HEK293 (cell line): Measurements from ENCODE around the gene RFTN1.
A peak's percentile ranks its signal among the peaks of the same experiment; 100 is the strongest.

ENCODE experiments used
- EGR2 ChIP-seq: fragments of 450-650 bp; formaldehyde crosslinking; IDR thresholded peaks from 2 replicates; pipeline ENCODE4 v1.5.1; 2016; ENCODE audit warnings: low read depth, missing biosample characterization, missing genetic modification characterization
- GLIS1 ChIP-seq: fragments of 450-650 bp; formaldehyde crosslinking; IDR thresholded peaks from 2 replicates; pipeline ENCODE4 v1.5.1; 2016; ENCODE audit warnings: missing biosample characterization, missing genetic modification characterization
- GLIS2 ChIP-seq: fragments of 450-650 bp; formaldehyde crosslinking; IDR thresholded peaks from 2 replicates; pipeline ENCODE4 v1.5.1; 2016; ENCODE audit warnings: missing biosample characterization, missing genetic modification characterization
- KLF17 ChIP-seq: fragments of 450-650 bp; formaldehyde crosslinking; IDR thresholded peaks from 2 replicates; pipeline ENCODE4 v1.5.1; 2016; ENCODE audit warnings: missing biosample characterization, missing genetic modification characterization
- OVOL3 ChIP-seq: fragments of 450-650 bp; formaldehyde crosslinking; IDR thresholded peaks from 2 replicates; pipeline ENCODE4 v1.5.1; 2016; ENCODE audit warnings: missing biosample characterization, missing genetic modification characterization
- PRDM4 ChIP-seq: fragments of 450-650 bp; formaldehyde crosslinking; IDR thresholded peaks from 2 replicates; pipeline ENCODE4 v1.5.1; 2017; ENCODE audit warnings: missing biosample characterization, missing genetic modification characterization
- REPIN1 ChIP-seq: fragments of 450-650 bp; formaldehyde crosslinking; IDR thresholded peaks from 2 replicates; pipeline ENCODE4 v1.5.1; 2017; ENCODE audit warnings: missing biosample characterization, missing genetic modification characterization, low read depth
- SCRT2 ChIP-seq: fragments of 450-650 bp; formaldehyde crosslinking; IDR thresholded peaks from 2 replicates; pipeline ENCODE4 v1.5.1; 2016; ENCODE audit warnings: missing biosample characterization, missing genetic modification characterization
- SETDB1 ChIP-seq: IDR thresholded peaks from one replicate; pipeline ENCODE4 v1.6.1; 2017; ENCODE audit warnings: mild to moderate bottlenecking, low read length, moderate library complexity, mixed read lengths; ENCODE audit not compliant: insufficient read length
- SP2 ChIP-seq: fragments of 450-650 bp; formaldehyde crosslinking; IDR thresholded peaks from 2 replicates; pipeline ENCODE4 v1.5.1; 2016; ENCODE audit warnings: missing biosample characterization, missing genetic modification characterization
- TRIM28 ChIP-seq: IDR thresholded peaks from 2 replicates; pipeline ENCODE4 v1.6.1; 2011; ENCODE audit warnings: low read length, control low read depth, borderline replicate concordance
- WT1 ChIP-seq: fragments of 450-650 bp; formaldehyde crosslinking; IDR thresholded peaks from 2 replicates; pipeline ENCODE4 v1.5.1; 2016; ENCODE audit warnings: missing biosample characterization, missing genetic modification characterization
- YY1 ChIP-seq: fragments of 450-650 bp; formaldehyde crosslinking; IDR thresholded peaks from 2 replicates; pipeline ENCODE4 v1.5.1; 2018; ENCODE audit warnings: missing biosample characterization, missing genetic modification characterization
- ZBTB17 ChIP-seq: fragments of 450-650 bp; formaldehyde crosslinking; IDR thresholded peaks from 2 replicates; pipeline ENCODE4 v1.5.1; 2016; ENCODE audit warnings: missing biosample characterization, missing genetic modification characterization
- ZBTB44 ChIP-seq: fragments of 450-650 bp; IDR thresholded peaks from 2 replicates; pipeline ENCODE4 v1.5.1; 2018; ENCODE audit warnings: missing biosample characterization, mild to moderate bottlenecking, missing genetic modification characterization
- ZFHX2 ChIP-seq: fragments of 450-650 bp; formaldehyde crosslinking; conservative IDR thresholded peaks from 2 replicates; pipeline ENCODE4 v1.5.1; 2016; ENCODE audit warnings: missing biosample characterization, missing genetic modification characterization
- ZNF10 ChIP-seq: fragments of 450-650 bp; formaldehyde crosslinking; IDR thresholded peaks from 2 replicates; pipeline ENCODE4 v1.5.1; 2017; ENCODE audit warnings: missing biosample characterization, missing genetic modification characterization
- ZNF114 ChIP-seq: fragments of 450-650 bp; formaldehyde crosslinking; IDR thresholded peaks from 2 replicates; pipeline ENCODE4 v1.5.0; 2017; ENCODE audit warnings: missing biosample characterization, missing genetic modification characterization
- ZNF140 ChIP-seq: fragments of 450-650 bp; formaldehyde crosslinking; IDR thresholded peaks from 2 replicates; pipeline ENCODE4 v1.5.1; 2016; ENCODE audit warnings: missing biosample characterization, missing genetic modification characterization
- ZNF157 ChIP-seq: fragments of 450-650 bp; formaldehyde crosslinking; IDR thresholded peaks from 2 replicates; pipeline ENCODE4 v1.5.1; 2016; ENCODE audit warnings: missing biosample characterization, missing genetic modification characterization
- ZNF169 ChIP-seq: fragments of 450-650 bp; formaldehyde crosslinking; IDR thresholded peaks from 2 replicates; pipeline ENCODE4 v1.5.1; 2016; ENCODE audit warnings: missing biosample characterization, missing genetic modification characterization
- ZNF221 ChIP-seq: fragments of 450-650 bp; formaldehyde crosslinking; IDR thresholded peaks from 2 replicates; pipeline ENCODE4 v1.5.1; 2017; ENCODE audit warnings: missing biosample characterization, missing genetic modification characterization, borderline replicate concordance
- ZNF239 ChIP-seq: fragments of 450-650 bp; formaldehyde crosslinking; IDR thresholded peaks from 2 replicates; pipeline ENCODE4 v1.5.1; 2016; ENCODE audit warnings: missing biosample characterization, missing genetic modification characterization
- ZNF324 ChIP-seq: fragments of 450-650 bp; formaldehyde crosslinking; IDR thresholded peaks from 2 replicates; pipeline ENCODE4 v1.5.1; 2016; ENCODE audit warnings: missing biosample characterization, missing genetic modification characterization
- ZNF335 ChIP-seq: fragments of 450-650 bp; formaldehyde crosslinking; conservative IDR thresholded peaks from 2 replicates; pipeline ENCODE4 v1.5.1; 2016; ENCODE audit warnings: missing biosample characterization, missing genetic modification characterization
- ZNF350 ChIP-seq: fragments of 450-650 bp; formaldehyde crosslinking; IDR thresholded peaks from 2 replicates; pipeline ENCODE4 v1.5.0; 2017; ENCODE audit warnings: missing biosample characterization, mild to moderate bottlenecking, missing genetic modification characterization
- ZNF354C ChIP-seq: fragments of 450-650 bp; formaldehyde crosslinking; IDR thresholded peaks from 2 replicates; pipeline ENCODE4 v1.5.1; 2016; ENCODE audit warnings: missing biosample characterization, missing genetic modification characterization, low read depth, borderline replicate concordance
- ZNF48 ChIP-seq: fragments of 450-650 bp; formaldehyde crosslinking; IDR thresholded peaks from 2 replicates; pipeline ENCODE4 v1.5.1; 2016; ENCODE audit warnings: missing biosample characterization, missing genetic modification characterization
- ZNF548 ChIP-seq: fragments of 450-650 bp; formaldehyde crosslinking; IDR thresholded peaks from 2 replicates; pipeline ENCODE4 v1.5.1; 2016; ENCODE audit warnings: missing biosample characterization, missing genetic modification characterization
- ZNF558 ChIP-seq: fragments of 450-650 bp; formaldehyde crosslinking; IDR thresholded peaks from 2 replicates; pipeline ENCODE4 v1.5.1; 2016; ENCODE audit warnings: missing biosample characterization, missing genetic modification characterization
- ZNF561 ChIP-seq: fragments of 450-650 bp; IDR thresholded peaks from 2 replicates; pipeline ENCODE4 v1.5.1; 2018; ENCODE audit warnings: missing biosample characterization, missing genetic modification characterization, borderline replicate concordance
- ZNF747 ChIP-seq: fragments of 450-650 bp; formaldehyde crosslinking; IDR thresholded peaks from 2 replicates; pipeline ENCODE4 v1.5.1; 2016; ENCODE audit warnings: missing biosample characterization, missing genetic modification characterization
- ZSCAN30 ChIP-seq: fragments of 450-650 bp; IDR thresholded peaks from 2 replicates; pipeline ENCODE4 v1.5.1; 2018; ENCODE audit warnings: missing biosample characterization, mild to moderate bottlenecking, missing genetic modification characterization, moderate library complexity
- TF ChIP-seq, protein P1 (sequence below): fragments of 450-650 bp; formaldehyde crosslinking; IDR thresholded peaks from 2 replicates; pipeline ENCODE4 v1.5.1; 2016; ENCODE audit warnings: missing biosample characterization, missing genetic modification characterization
- TF ChIP-seq, protein P2 (sequence below): fragments of 450-650 bp; formaldehyde crosslinking; IDR thresholded peaks from 2 replicates; pipeline ENCODE4 v1.5.1; 2016; ENCODE audit warnings: missing biosample characterization, missing genetic modification characterization

Gene RFTN1

DNA sequence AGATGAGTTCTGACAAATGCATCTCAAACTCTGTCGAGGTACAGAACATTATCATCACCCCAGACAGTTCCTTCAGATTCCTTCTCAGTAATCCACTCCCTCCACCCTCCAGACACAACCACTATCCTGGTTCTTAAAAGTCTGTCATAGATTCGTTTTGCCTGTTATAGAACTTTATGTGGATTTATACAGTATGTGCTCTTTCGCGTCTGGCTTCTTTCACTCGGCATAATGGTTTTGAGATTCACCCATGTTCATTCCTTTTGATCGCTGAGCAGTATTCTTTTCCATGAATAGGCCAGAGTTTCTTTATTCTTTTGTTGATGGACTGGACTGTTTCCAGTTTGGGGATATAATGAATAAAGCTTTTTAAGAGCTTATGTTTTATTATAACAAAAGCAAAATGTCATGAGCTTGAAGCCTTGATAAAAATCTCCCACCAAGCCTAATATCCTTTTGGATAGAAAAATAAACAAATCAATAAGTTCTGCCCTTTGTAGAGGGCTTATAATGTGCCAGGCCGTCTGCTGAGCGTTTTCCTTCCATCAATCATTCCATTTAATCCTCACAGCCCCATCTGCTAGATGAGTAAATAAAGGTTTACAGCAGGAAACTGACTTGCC, 21.3 kb upstream of the RFTN1 start (continued):
- TF ChIP-seq ZNF10 (tag by site-specific recombination) (no peak), ZBTB17 (tag by site-specific recombination) (peak; percentile 79), GLIS1 (tag by site-specific recombination) (no peak), ZNF48 (tag by site-specific recombination) (no peak), TRIM28 (no peak), SCRT2 (tag by site-specific recombination) (no peak), SP2 (tag by site-specific recombination) (no peak), ZNF561 (no peak), ZNF747 (tag by site-specific recombination) (no peak), ZNF324 (tag by site-specific recombination) (no peak), KLF17 (tag by site-specific recombination) (no peak), ZNF350 (tag by site-specific recombination) (no peak), ZNF169 (tag by site-specific recombination) (no peak), ZNF114 (tag by site-specific recombination) (no peak), ZNF558 (tag by site-specific recombination) (no peak), ZSCAN30 (no peak), REPIN1 (tag by site-specific recombination) (no peak), PRDM4 (peak; percentile 60; the same call in 1 of the 2 replicates), GLIS2 (tag by site-specific recombination) (no peak), EGR2 (no peak), ZNF354C (tag by site-specific recombination) (no peak), ZNF548 (tag by site-specific recombination) (no peak), YY1 (tag by site-specific recombination) (peak; percentile 28; the same call in 1 of the 2 replicates), ZFHX2 (no peak), OVOL3 (tag by site-specific recombination) (no peak), ZNF157 (no peak), ZNF239 (tag by site-specific recombination) (no peak), ZNF221 (tag by site-specific recombination) (no peak), ZBTB44 (tag by site-specific recombination) (peak; percentile 53; the same call in 1 of the 2 replicates), WT1 (tag by site-specific recombination) (peak; percentile 69; the same call in 1 of the 2 replicates), SETDB1 (no peak), ZNF335 (tag by site-specific recombination) (no peak), ZNF140 (tag by site-specific recombination) (no peak)
- TF ChIP-seq, protein P1, sequence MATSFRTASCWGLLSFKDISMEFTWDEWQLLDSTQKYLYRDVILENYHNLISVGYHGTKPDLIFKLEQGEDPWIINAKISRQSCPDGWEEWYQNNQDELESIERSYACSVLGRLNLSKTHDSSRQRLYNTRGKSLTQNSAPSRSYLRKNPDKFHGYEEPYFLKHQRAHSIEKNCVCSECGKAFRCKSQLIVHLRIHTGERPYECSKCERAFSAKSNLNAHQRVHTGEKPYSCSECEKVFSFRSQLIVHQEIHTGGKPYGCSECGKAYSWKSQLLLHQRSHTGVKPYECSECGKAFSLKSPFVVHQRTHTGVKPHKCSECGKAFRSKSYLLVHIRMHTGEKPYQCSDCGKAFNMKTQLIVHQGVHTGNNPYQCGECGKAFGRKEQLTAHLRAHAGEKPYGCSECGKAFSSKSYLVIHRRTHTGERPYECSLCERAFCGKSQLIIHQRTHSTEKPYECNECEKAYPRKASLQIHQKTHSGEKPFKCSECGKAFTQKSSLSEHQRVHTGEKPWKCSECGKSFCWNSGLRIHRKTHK (tag by site-specific recombination), result no peak
- TF ChIP-seq, protein P2, sequence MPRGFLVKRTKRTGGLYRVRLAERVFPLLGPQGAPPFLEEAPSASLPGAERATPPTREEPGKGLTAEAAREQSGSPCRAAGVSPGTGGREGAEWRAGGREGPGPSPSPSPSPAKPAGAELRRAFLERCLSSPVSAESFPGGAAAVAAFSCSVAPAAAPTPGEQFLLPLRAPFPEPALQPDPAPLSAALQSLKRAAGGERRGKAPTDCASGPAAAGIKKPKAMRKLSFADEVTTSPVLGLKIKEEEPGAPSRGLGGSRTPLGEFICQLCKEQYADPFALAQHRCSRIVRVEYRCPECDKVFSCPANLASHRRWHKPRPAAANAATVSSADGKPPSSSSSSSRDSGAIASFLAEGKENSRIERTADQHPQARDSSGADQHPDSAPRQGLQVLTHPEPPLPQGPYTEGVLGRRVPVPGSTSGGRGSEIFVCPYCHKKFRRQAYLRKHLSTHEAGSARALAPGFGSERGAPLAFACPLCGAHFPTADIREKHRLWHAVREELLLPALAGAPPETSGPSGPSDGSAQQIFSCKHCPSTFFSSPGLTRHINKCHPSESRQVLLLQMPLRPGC (tag by site-specific recombination), result no peak
